DOHH2 (cell line): ENCODE data around the gene RRBP1.

Experiments
- H3F3A ChIP-seq: fragments of 200-600 bp; sonication (generic), shearing (Covaris generic); 2 replicates; pipeline ENCODE4 v1.6.0; 2016; ENCODE audit warnings: antibody characterized with exemption, mild to moderate bottlenecking; ENCODE audit not compliant: control insufficient read depth, insufficient read depth
- H3K27ac ChIP-seq: fragments of 200-600 bp; sonication (generic); 2 replicates; pipeline ENCODE4 v1.5.1; 2014; ENCODE audit warnings: low read depth, mild to moderate bottlenecking, low read length, moderate library complexity
- H3K27me3 ChIP-seq: fragments of 200-600 bp; sonication (generic); 2 replicates; pipeline ENCODE4 v1.6.1; 2014; ENCODE audit warnings: mild to moderate bottlenecking, low read length, mixed read lengths; ENCODE audit not compliant: control insufficient read depth
- H3K36me3 ChIP-seq: fragments of 200-600 bp; sonication (generic); 2 replicates; pipeline ENCODE4 v1.6.1; 2014; ENCODE audit warnings: mild to moderate bottlenecking, low read length, moderate library complexity, mixed read lengths; ENCODE audit not compliant: control insufficient read depth
- H3K4me1 ChIP-seq: fragments of 200-600 bp; sonication (generic); 2 replicates; pipeline ENCODE4 v1.6.1; 2014; ENCODE audit warnings: mild to moderate bottlenecking, low read length, mixed read lengths; ENCODE audit not compliant: control insufficient read depth
- H3K4me2 ChIP-seq: fragments of 200-600 bp; sonication (generic); 2 replicates; pipeline ENCODE4 v1.6.0; 2014; ENCODE audit warnings: mild to moderate bottlenecking, low read length, moderate library complexity
- H3K4me3 ChIP-seq: fragments of 200-600 bp; sonication (generic); 2 replicates; pipeline ENCODE4 v1.5.1; 2014; ENCODE audit warnings: mild to moderate bottlenecking, low read length, mixed read lengths
- H3K79me2 ChIP-seq: fragments of 200-600 bp; sonication (generic); 2 replicates; pipeline ENCODE4 v1.6.1; 2014; ENCODE audit warnings: mild to moderate bottlenecking, low read length, mixed read lengths; ENCODE audit not compliant: control insufficient read depth
- H3K9me2 ChIP-seq: fragments of 200-600 bp; sonication (generic); replicated peaks from 2 replicates; pipeline ENCODE4 v1.6.1; 2014; ENCODE audit warnings: mild to moderate bottlenecking, low read length, mixed read lengths; ENCODE audit not compliant: control insufficient read depth
- H3K9me3 ChIP-seq: fragments of 200-600 bp; sonication (generic); 2 replicates; pipeline ENCODE4 v1.6.1; 2014; ENCODE audit warnings: antibody characterized with exemption, low read length, mixed read lengths; ENCODE audit not compliant: control insufficient read depth, insufficient read depth
- H4K20me1 ChIP-seq: fragments of 200-600 bp; sonication (generic); 2 replicates; pipeline ENCODE4 v1.6.0; 2014; ENCODE audit warnings: low read depth, mild to moderate bottlenecking, antibody characterized with exemption, low read length, moderate library complexity; ENCODE audit not compliant: control insufficient read depth, insufficient read depth
- EZH2phosphoT487 ChIP-seq: fragments of 200-600 bp; sonication (generic); IDR thresholded peaks from 2 replicates; pipeline ENCODE4 v1.6.1; 2017; ENCODE audit warnings: borderline replicate concordance, mild to moderate bottlenecking, antibody characterized with exemption, low read length, moderate library complexity, mixed read lengths
- TF ChIP-seq, protein P1 (sequence below): fragments of 200-600 bp; sonication (generic); IDR thresholded peaks from one replicate; pipeline ENCODE4 v1.5.1; 2014; ENCODE audit warnings: antibody characterized with exemption, mild to moderate bottlenecking, low read depth, low read length; ENCODE audit not compliant: poor library complexity, severe bottlenecking

RRBP1 gene

DNA sequence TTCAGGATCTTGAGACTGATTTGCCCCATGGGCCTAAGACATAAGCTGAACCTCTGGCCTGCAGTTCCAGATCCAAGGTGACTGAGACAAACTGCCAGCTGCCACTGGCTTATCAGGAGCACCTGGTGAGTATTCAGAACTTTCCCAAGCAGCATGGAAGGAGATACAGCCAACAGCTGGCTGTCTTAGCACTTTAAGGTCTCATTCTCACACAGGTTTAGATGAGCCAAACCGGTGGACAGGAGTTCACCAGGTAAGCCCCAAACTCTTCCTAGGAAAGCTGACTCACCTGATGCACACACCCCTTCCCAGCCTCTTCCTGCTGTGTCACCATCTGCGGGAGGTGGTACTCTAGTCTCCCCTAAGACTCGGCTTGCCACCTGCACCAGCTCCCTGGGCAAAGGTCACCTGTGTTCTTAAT is 17.9 kb upstream of the RRBP1 start, which contains the start of gene BANF2:
BANF2 (plus strand) TSS at position 36 of the 421 bp plus-strand sequence. CDS start 25,060 bp downstream, outside the sequence.
- H3K4me1 ChIP-seq, result no peaks in the 10 kb centered on the region
- no peak within 1 kb of the TSS for H3K4me3 ChIP-seq
- no peaks in the 10 kb centered on the region for H3F3A ChIP-seq
- TF ChIP-seq, protein P1, sequence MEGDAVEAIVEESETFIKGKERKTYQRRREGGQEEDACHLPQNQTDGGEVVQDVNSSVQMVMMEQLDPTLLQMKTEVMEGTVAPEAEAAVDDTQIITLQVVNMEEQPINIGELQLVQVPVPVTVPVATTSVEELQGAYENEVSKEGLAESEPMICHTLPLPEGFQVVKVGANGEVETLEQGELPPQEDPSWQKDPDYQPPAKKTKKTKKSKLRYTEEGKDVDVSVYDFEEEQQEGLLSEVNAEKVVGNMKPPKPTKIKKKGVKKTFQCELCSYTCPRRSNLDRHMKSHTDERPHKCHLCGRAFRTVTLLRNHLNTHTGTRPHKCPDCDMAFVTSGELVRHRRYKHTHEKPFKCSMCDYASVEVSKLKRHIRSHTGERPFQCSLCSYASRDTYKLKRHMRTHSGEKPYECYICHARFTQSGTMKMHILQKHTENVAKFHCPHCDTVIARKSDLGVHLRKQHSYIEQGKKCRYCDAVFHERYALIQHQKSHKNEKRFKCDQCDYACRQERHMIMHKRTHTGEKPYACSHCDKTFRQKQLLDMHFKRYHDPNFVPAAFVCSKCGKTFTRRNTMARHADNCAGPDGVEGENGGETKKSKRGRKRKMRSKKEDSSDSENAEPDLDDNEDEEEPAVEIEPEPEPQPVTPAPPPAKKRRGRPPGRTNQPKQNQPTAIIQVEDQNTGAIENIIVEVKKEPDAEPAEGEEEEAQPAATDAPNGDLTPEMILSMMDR, result no peak
- no peak for TF ChIP-seq EZH2phosphoT487
- H4K20me1 ChIP-seq, result no peaks in the 10 kb centered on the region
- H3K27me3 ChIP-seq, result no peaks in the 10 kb centered on the region
- H3K9me2 ChIP-seq, result no peaks in the 10 kb centered on the region
- no peaks in the 10 kb centered on the region for H3K79me2 ChIP-seq
- H3K36me3 ChIP-seq, result no peaks in the 10 kb centered on the region
- no peak within 1 kb of the TSS for H3K4me2 ChIP-seq
- peaks cover 8% of the 10 kb centered on the region; the same call in 1 of the 2 replicates for H3K9me3 ChIP-seq
- no peak within 1 kb of the TSS for H3K27ac ChIP-seq

DNA sequence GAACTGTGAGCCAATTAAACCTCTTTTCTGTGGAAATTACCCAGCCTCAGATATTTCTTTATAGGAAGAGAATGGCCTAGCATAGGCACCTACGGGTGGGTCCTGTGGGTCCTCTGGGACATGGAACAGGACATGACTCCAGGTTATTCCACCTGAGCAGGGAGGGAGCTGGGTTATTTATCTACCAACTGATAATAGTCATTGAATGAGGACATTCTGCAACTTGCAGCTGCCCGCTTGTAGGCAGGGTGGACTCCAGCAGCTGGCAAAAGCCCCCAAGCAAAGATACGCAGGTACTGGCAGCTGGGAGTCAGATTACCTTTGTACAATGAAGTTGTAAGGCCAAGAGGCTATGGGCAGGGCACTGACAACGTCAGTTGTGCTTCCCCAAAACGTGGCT is 16.3 kb upstream of the RRBP1 start:
- TF ChIP-seq, protein P1, result no peak
- TF ChIP-seq EZH2phosphoT487, result no peak
- Histone ChIP-seq H3K4me1 (no peaks in the 10 kb centered on the region), H3K27me3 (no peaks in the 10 kb centered on the region), H3K9me2 (no peaks in the 10 kb centered on the region), H3K4me3 (no peak overlapping the region), H3K4me2 (no peak overlapping the region), H3K9me3 (peaks cover 8% of the 10 kb centered on the region; the same call in 1 of the 2 replicates), H3F3A (no peaks in the 10 kb centered on the region), H4K20me1 (no peaks in the 10 kb centered on the region), H3K36me3 (no peaks in the 10 kb centered on the region), H3K27ac (no peak overlapping the region), H3K79me2 (no peaks in the 10 kb centered on the region)

DNA sequence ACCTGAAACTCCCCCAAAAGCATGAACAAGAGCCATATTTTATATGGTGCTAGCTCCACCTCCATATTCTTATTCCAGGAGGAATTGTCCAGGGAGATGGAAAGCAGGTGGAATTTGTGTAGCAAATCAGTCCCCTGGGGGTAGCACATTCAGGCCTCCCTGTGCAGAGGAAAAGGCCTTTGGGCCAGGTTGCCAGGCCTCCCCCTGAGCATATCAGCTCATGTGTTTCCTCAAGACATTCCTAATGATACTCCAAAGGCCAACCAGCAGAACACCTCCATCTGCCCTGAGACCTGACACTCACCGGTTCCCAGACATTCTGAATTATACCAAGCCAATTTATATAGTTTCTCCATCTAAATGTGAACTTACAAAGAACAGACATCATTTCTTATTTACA is 15.1 kb upstream of the RRBP1 start:
- Histone ChIP-seq H3K79me2 (no peaks in the 10 kb centered on the region), H3K27ac (no peak overlapping the region), H4K20me1 (no peaks in the 10 kb centered on the region), H3K27me3 (no peaks in the 10 kb centered on the region), H3K4me3 (no peak overlapping the region), H3K4me1 (no peaks in the 10 kb centered on the region), H3K9me3 (peaks cover 8% of the 10 kb centered on the region; the same call in 1 of the 2 replicates), H3K9me2 (no peaks in the 10 kb centered on the region), H3K36me3 (no peaks in the 10 kb centered on the region), H3F3A (no peaks in the 10 kb centered on the region), H3K4me2 (no peak overlapping the region)
- TF ChIP-seq, protein P1, result no peak
- TF ChIP-seq EZH2phosphoT487, result no peak
